ENCODE results near the gene PBX4.

GRCh38 chr19:19561946-19562664 is 56.4 kb downstream of the PBX4 start:
- TF ChIP-seq GATA2 (IDR thresholded peaks at IDR 0.05; ENCODE audit: low read depth, low read length) (no peak), GATA3 (IDR thresholded peaks at IDR 0.05; ENCODE audit: low read depth, low read length) (no peak)

Measured in SH-SY5Y (cell line).